DMS53 treated with DMSO at 0.1 percent for 48 hours (cell line): ENCODE measurements around the gene ABI3.
"Not testable (repeated sequence)": the region's sequence is repeated elsewhere in the genome, so short reads cannot be mapped to it uniquely, and the experiment has no call there.

Experiments used
- DNase-seq: peaks from one replicate; lab custom pipeline; 2025; ENCODE audit not compliant: unreplicated experiment; lab: John Stamatoyannopoulos, UW

The ABI3 gene

DNA sequence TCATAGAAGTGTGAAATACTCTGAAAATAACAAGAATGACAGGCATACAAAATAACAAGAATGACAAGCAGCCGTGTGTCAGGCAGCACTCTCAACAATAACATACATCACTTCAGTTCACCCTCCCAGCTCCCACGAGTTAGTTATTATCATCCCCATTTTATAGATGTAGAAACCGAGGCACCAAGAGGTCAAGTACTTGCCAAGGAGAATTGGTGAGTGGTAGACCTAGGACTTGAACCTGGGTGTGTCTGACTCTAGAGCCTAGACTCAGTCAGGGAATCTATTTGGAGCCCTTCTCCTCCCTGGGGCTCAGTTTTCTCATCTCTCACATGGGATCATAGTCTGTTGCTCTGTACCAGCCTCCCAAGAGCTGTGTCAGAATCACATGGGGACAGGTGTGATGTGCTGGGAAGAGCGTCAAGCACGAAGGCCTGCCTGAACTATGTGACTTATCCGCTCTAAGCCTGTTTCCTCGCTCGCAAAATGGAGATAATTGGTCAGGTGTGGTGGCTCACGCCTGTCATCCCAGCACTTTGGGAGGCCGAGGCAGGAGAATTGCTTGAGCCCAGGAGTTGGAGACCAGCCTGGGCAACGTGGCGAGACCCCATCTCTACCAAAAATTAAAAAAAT lies 39.5 kb downstream of the ABI3 start:
- DNase-seq, result no peak

DNA sequence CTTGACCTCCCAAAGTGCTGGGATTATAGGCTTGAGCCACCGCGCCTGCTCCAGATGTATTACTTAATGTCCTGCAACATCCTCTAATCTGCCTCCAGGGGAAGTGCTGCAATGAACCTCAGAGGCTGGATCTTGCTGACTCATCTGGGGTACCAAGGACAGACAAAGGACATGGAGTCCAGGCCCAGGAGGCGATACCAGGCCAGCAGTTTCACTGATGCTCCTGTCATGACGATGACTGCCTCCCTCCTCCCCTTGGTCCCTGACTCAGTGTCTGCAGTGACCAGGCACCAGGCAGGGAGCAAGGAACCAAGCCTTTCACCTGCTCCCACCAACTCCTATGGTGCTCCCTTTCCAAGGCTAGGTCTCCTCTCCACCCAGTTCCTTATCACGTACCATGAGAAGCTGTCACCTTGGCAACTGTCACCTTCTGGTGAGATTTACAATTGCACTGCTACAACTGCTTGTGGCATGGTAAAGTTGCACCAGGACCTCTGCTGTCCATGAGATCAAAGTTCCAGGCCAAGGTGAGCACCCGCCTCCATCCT lies 41.7 kb downstream of the ABI3 start:
- DNase-seq, result no peak

DNA sequence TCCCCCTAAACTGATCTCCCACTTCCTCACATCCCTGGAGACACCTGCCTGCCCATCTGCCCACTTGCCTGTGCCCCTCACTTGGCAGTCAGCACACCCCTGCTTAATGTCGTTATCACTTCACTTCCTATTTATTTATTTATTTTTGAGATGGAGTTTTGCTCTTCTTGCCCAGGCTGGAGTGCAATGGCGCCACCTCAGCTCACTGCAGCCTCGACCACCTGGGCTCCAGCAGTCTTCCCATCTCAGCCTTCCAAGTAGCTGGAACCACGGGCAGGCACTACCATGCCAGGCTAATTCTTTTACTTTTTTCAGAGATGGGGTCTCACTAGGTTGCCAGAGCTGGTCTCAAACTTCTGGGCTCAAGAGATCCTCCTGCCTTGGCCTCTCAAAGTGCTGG lies 43.6 kb downstream of the ABI3 start:
- DNase-seq, result no peak

DNA sequence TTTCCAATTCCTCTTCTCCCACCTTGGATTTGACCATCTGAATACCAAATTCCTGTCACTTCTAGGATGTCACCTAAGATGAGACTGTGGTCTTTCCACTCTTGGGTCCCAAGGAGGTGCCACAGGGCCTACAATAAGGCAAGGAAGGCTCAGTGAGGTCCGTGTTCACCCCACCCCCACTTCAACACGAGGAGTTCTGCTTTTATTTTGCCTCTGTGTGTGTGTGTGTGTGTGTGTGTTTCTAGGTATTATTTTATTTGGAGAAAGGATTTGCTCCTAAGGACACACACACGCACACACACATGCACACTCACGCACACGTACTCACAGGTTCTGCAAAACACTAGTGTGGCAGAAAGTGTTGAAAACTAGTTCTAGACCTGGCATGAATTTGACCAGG lies 44.6 kb downstream of the ABI3 start:
- no peak for DNase-seq

DNA sequence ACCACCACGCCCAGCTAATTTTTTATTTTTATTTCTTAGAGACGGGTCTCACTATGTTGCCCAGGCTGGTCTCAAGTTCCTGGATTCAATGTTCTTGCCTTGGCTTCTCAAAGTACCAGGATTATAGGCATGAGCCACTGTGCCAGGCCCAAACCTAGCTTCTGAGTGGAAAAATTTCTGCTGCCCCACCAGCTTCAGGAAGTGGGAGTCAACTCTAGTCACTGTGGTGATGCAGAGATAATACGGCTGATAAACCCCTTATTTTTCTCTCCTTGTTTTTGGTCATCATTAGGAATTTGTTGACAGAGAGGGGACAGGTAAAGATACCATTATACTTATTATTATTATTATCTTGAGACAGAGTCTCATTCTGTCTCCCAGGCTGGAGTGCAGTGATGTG lies 47.9 kb downstream of the ABI3 start:
- DNase-seq, result no peak

DNA sequence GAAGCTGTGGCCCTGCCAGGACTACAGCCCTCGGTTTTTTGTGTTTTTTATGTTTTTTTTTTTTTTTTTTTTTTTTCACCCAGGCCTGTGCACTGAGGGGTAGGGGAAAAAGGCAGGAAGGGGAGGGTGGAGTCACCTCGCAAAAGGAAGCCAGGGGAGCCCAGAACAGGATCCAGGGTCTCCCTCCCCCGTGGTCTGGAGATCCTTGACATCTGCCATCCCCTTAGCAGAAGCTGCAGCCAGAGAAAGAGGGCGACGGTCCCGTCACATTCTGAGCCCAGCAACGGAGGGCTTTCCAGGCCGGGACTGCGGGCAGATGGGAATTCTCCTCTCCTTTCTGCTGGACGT lies 49.1 kb downstream of the ABI3 start:
- no peak for DNase-seq

DNA sequence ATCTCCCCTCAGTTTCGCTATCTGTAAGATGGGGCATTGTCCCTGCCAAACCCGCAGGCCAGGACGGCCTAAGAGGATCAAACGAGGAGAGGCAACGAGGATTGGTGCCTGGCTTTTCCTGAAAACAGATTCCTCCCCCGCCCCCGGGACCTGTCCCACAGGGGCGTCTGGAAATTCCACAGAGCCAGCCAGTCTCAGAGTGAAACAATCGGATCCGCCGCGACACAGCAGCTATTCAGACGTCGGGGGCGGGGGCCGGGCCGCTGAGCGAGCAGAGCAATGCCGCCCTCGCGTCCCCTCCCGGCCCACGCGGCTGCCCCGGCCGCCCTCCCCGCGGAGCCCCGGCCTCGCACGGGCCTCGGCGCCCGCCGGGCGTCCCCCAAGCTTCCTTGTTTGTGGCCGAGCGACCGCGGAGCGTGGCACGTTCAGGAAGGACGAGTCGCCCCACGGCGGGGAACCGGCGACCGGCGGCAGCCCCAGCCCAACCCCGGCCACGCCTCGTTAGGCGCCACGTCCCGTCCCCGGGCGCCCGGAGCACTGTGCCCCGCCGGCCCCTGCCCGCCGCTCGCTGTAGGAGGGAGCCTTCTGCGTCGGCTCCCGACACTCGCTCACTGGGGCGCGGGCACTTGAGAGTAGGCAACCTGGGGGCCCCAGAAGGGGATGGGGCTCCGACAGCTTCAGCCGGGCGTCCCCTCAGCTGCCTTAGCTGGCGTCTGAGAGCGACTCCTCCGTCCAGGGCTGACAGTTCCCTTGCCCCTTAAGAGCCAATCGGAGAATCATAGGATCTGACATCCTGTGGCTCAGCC lies 49.7 kb downstream of the ABI3 start:
- no peak for DNase-seq

DNA sequence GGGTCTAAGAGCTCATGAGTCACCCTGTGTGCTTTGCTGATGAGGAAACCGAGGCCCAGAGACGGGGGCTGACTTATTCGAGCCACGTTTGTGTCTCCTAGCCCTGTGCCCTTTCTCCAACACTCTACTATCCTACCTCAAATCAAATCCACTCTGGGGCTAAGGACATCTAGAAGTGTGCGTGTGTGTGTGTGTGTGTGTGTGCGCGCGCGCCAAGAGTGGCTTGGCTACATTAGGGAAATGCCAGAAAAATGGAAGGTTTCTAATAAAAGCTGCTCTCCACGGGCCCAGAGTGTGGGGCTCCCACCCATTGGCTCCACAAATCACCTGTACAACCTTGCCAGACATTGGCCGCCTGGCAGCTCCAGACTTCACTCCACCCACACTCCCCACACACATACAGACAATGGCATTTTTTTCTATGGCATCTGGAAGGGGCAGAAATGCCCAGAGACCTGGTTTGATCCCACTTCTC lies 50.3 kb downstream of the ABI3 start:
- peak; percentile 44 for DNase-seq

DNA sequence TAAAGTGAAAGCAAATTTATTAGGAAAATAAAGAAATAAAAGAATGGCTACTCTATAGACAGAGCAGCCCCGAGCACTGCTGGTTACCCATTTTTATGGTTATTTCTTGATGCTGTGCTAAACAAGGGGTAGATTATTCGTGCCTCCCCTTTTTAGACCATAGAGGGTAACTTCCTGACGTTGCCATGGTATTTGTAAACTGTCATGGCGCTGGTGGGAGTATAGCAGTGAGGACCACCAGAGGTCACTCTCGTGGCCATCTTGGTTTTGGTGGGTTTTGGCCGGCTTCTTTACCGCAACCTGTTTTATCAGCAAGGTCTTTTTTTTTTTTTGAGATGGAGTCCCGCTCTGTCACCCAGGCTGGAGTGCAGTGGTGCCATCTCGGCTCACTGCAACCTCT lies 51.0 kb downstream of the ABI3 start:
- not testable (repeated sequence) for DNase-seq

DNA sequence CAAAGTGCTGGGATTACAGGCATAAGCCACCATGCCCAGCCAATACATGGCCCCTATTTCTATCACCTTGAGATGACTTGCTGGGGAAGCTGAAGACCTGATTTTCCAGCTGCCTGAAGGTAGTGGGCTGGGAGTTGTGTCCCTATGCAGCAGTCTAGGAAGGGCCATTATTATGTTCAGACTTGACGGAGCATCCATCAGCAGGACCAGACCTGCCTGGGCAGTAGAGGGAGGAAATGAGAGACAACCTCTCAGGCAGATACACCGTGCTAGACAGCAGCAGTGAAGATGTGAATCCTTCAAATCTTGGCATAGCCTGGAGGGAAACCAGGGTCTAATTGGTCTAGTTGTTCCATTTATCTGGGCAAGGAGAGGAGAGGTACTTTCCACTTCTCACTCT lies 55.7 kb downstream of the ABI3 start:
- DNase-seq, result no peak

DNA sequence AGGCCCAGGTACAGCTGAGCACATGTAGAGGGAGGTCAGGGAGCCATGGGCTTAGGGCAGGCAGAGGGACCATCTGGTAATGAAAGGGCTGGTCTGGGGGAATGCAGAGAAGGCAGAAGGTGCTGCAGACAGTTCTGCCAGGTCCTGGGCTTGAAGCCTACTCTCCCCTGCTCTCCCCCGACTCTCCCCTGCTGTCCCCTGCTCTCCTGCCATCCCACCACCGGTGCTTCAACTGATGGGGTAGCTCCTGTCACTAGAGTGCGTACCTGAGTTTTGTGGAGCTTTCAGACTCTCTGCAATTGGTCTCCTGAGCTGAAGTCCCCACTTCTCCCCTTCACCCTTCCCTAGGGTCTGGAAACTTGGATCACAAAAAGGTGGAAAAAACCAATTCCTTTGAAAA lies 57.4 kb downstream of the ABI3 start:
- DNase-seq, result no peak

DNA sequence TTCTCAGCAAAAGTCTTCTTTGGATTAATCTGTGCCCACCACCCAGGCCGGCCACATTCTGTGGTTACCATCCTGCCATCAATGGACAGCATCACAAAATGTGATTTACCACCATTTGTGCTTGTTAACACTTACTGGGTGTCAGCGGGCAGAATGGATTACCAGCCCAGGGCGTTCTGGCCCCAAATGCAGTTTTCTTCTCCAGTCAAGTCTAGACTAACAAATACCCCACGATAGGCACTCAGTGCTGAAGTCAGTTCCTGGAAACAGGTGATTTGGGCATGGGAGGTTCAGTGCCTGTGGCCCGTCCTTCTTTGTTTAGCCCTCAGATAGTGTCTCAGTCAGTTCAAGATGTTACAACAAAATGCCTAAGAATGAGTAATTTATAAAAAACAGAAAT lies 58.8 kb downstream of the ABI3 start:
- no peak for DNase-seq
